CD8-positive, alpha-beta memory T cell (primary cell): Measurements from ENCODE around the gene LAMB3. TPM values are rescaled to one million over a fixed set of nuclear protein-coding genes. Genes with fewer than 3 reads are reported as not detected.

Experiments used
- CTCF ChIA-PET: fragments of 350-600 bp; sonication (Branson Sonifier 250); formaldehyde crosslinking; loops from one replicate; lab custom pipeline; 2021; ENCODE audit warnings: antibody characterized with exemption; lab: Charles Lee
- POLR2A ChIA-PET: fragments of 350-600 bp; sonication (Branson Sonifier 250); formaldehyde crosslinking; loops from one replicate; lab custom pipeline; 2021; ENCODE audit warnings: antibody characterized with exemption; lab: Charles Lee
- DNase-seq, 5 donors: peaks; one replicate each; pipeline versions ENCODE4 v3.0.0 to v3.0.0-alpha.2; 2020 to 2022; ENCODE audit warnings: mixed read lengths in 1 of 5
- H3K27ac ChIP-seq: one replicate; pipeline ENCODE4 v1.7.0; 2013; ENCODE audit warnings: low read depth, mild to moderate bottlenecking, low read length, moderate library complexity
- H3K27me3 ChIP-seq: 2 replicates; pipeline ENCODE4 v1.7.0; 2013; ENCODE audit warnings: low read length, mild to moderate bottlenecking; ENCODE audit not compliant: insufficient read depth, poor library complexity, severe bottlenecking
- H3K36me3 ChIP-seq: 2 replicates; pipeline ENCODE4 v1.7.0; 2013; ENCODE audit warnings: mild to moderate bottlenecking, low read length, moderate library complexity; ENCODE audit not compliant: insufficient read depth
- H3K4me1 ChIP-seq: 2 replicates; pipeline ENCODE4 v1.7.0; 2013; ENCODE audit warnings: mild to moderate bottlenecking, low read length, moderate library complexity; ENCODE audit not compliant: insufficient read depth
- H3K4me3 ChIP-seq: 2 replicates; pipeline ENCODE4 v1.7.0; 2013; ENCODE audit warnings: mild to moderate bottlenecking, low read length
- H3K9me3 ChIP-seq: 2 replicates; pipeline ENCODE4 v1.7.0; 2013; ENCODE audit warnings: mild to moderate bottlenecking, low read length
- H3K27ac Mint-ChIP-seq, 8 donors: one replicate each; pipeline ENCODE4 v1.8.0; 2020 to 2021; ENCODE audit warnings: mixed read lengths in 8 of 8, mild to moderate bottlenecking in 6 of 8, inconsistent platforms in 3 of 8, moderate library complexity in 3 of 8
- H3K27me3 Mint-ChIP-seq, 2 donors: one replicate each; pipeline ENCODE4 v1.8.0; 2020 to 2021; ENCODE audit warnings: mixed read lengths in 2 of 2, mild to moderate bottlenecking in 1 of 2, moderate library complexity in 1 of 2
- H3K36me3 Mint-ChIP-seq, 3 donors: one replicate each; pipeline ENCODE4 v1.8.0; 2020 to 2021; ENCODE audit warnings: mixed read lengths in 3 of 3, inconsistent platforms in 1 of 3, mild to moderate bottlenecking in 1 of 3
- H3K4me1 Mint-ChIP-seq, 3 donors: one replicate each; pipeline ENCODE4 v1.8.0; 2020 to 2021; ENCODE audit warnings: mixed read lengths in 3 of 3, inconsistent platforms in 1 of 3, mild to moderate bottlenecking in 1 of 3
- H3K4me3 Mint-ChIP-seq, 7 donors: one replicate each; pipeline ENCODE4 v1.8.0; 2020 to 2021; ENCODE audit warnings: mixed read lengths in 7 of 7, mild to moderate bottlenecking in 6 of 7, moderate library complexity in 4 of 7, inconsistent platforms in 2 of 7
- H3K9me3 Mint-ChIP-seq, 5 donors: one replicate each; pipeline ENCODE4 v1.8.0; 2020 to 2022; ENCODE audit warnings: mixed read lengths in 5 of 5, mild to moderate bottlenecking in 3 of 5, moderate library complexity in 2 of 5, inconsistent platforms in 1 of 5
- polyA plus RNA-seq: library from polyadenylated mRNA; unstranded; fragments of 300-500 nt; fragmentation: Illumina TruSeq; gene quantifications from one replicate; pipeline ENCODE4 v1.2.3, GENCODE V29; 2021
- total RNA-seq, 2 experiments: library from RNA; stranded (reverse); gene quantifications; one replicate each; pipeline ENCODE4 v1.2.3, GENCODE V29; 2021

LAMB3 gene
- total and polyA plus RNA-seq, 3 experiments from 2014 or later: 0.28 to 1.3 (median 0.92) TPM

DNA sequence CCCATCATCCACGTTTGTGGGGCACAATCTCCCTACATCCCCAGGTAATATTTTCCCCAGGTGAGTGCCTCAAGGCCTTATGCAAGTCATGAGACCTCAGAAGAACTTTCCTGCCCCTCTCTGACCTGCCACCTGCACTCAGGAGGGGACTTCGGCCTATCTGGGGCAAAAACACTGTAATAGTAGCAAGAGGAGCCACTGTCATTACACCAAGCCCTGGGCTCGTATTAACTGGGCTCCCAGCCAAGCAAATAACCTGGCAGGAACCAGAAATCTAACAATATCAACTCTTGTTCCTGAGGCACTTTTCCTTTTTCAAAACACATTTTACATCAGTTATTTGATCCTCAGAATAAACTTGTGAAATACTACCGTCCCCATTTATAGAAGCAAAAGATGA lies 30.9 kb downstream of the LAMB3 start:
- H3K27me3 Mint-ChIP-seq: peaks cover 0 to under 1% of the 10 kb centered on the region in 2 donors
- H3K9me3 ChIP-seq: no peaks in the 10 kb centered on the region
- no peak overlapping the region for H3K4me3 ChIP-seq
- no peak overlapping the region for H3K4me3 Mint-ChIP-seq
- H3K27me3 ChIP-seq: no peaks in the 10 kb centered on the region
- H3K4me1 Mint-ChIP-seq: peaks cover 3 to 11% (median 8%) of the 10 kb centered on the region in 3 donors
- no peaks in the 10 kb centered on the region for H3K9me3 Mint-ChIP-seq
- no peaks in the 10 kb centered on the region for H3K36me3 ChIP-seq
- no peak overlapping the region for H3K27ac Mint-ChIP-seq
- POLR2A ChIA-PET: no interaction called here
- CTCF ChIA-PET: no interaction called here
- DNase-seq: no peak
- no peak overlapping the region for H3K27ac ChIP-seq
- peaks cover 6% of the 10 kb centered on the region for H3K4me1 ChIP-seq
- H3K36me3 Mint-ChIP-seq: peaks cover 0 to 7% (median 2%) of the 10 kb centered on the region in 3 donors

DNA sequence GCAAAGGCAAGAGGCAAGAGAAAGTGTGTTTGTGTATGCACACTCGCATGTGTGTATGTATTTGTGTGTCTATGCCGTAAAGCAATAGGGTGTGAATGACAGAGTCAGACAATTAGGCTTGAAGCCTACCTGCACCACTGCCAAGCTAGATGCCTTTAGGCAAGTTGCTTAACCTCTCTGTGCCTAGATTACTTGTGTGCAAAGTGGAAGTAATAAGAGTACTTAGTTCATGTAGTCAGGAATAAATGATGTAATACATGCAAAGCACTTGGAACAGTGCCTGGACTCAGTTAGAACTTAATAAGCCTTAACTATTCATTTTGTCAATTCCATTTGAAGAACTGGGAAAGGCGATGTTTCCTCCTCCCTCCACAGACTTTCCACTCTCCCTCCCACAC lies 31.7 kb downstream of the LAMB3 start:
- no peak overlapping the region for H3K27ac Mint-ChIP-seq
- no peak overlapping the region for H3K4me3 Mint-ChIP-seq
- ChIA-PET CTCF (no interaction called here), POLR2A (no interaction called here)
- DNase-seq: no peak
- H3K4me1 ChIP-seq: peaks cover 6% of the 10 kb centered on the region
- peaks cover 0 to 9% (median 6%) of the 10 kb centered on the region in 3 donors for H3K36me3 Mint-ChIP-seq
- H3K9me3 Mint-ChIP-seq: no peaks in the 10 kb centered on the region
- H3K36me3 ChIP-seq: no peaks in the 10 kb centered on the region
- no peak overlapping the region for H3K27ac ChIP-seq
- no peaks in the 10 kb centered on the region for H3K27me3 ChIP-seq
- H3K4me1 Mint-ChIP-seq: peaks cover 3 to 11% (median 8%) of the 10 kb centered on the region in 3 donors
- no peaks in the 10 kb centered on the region for H3K27me3 Mint-ChIP-seq
- H3K4me3 ChIP-seq: no peak overlapping the region
- no peaks in the 10 kb centered on the region for H3K9me3 ChIP-seq

DNA sequence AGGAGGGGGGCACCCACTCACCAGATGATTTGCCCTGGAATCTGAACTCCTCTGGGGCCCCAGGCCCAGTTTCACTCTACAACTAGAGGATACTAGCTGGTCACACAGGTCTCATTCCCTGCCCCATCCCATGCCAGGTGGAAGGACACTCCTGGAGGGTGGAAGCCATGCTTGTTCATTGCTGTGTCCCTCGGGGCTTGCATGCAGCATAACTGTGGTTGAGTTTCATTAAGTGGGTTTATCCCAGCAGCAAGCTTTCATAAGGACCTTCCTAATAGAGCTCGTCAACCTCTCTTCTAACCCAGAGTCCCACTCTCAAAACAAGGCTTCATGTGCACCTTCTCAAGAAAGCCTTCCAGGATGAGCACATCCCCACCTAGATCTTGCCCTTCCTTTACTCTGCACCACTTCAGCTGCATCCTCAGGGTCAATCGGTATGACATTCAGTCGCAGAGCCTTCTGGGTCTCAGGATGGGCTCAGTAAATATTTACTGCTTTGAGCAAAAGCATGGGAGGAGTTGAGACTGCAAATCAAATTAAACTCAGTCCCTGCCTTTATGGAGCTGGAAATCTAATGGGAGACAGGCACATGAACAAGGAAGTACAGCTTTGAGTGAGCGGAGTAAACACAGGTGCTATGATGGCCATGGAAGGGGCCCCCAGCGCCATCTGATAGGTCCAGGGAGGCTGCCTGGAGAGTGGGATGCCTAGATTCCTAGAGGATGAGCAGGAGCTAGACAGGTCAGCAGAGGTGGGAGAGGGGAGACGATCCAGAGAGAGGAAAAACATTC lies 32.3 kb downstream of the LAMB3 start:
- Histone ChIP-seq H3K9me3 (no peaks in the 10 kb centered on the region), H3K4me3 (no peak overlapping the region), H3K27ac (no peak overlapping the region), H3K36me3 (no peaks in the 10 kb centered on the region), H3K27me3 (no peaks in the 10 kb centered on the region), H3K4me1 (peaks cover 6% of the 10 kb centered on the region)
- ChIA-PET POLR2A (no interaction called here), CTCF (no interaction called here)
- Mint-ChIP-seq H3K9me3 (no peaks in the 10 kb centered on the region), H3K27ac (no peak overlapping the region), H3K36me3 (peaks cover 0 to 9% (median 6%) of the 10 kb centered on the region in 3 donors), H3K4me3 (no peak overlapping the region), H3K4me1 (peaks cover 3 to 11% (median 8%) of the 10 kb centered on the region in 3 donors), H3K27me3 (no peaks in the 10 kb centered on the region)
- DNase-seq: no peak

DNA sequence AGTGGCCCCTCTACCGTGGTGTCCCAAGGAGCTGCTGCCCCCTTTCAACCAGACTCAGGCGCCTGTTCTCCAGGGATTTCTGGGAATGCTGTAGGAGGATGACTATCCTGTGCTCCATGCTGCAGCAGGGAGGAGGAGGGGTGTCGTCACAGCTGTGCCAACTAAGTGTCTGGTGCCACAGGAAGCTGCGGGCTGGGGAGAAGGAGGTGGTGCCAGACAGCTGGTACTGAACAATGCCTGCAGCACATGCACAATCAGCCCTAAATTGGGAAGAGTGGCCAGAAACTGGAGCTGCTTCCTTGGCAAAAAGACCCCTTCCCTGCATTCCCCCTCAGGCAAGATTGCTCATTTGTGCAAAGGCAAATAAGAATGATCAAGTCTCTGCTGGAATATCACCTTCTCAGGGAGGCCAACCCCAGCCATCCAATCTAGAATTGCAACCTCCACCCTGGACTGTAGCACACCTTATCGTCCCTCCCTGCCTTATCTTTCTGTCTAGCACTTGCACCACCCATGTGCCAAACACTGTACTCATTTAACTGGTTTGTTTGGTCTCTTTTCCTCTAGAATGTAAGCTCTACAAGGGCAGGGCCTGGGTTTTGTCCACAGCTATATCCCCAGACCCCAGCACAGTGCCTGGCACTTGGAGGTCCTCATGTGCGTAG lies 33.3 kb downstream of the LAMB3 start:
- H3K4me1 ChIP-seq: peaks cover 6% of the 10 kb centered on the region
- CTCF ChIA-PET: no interaction called here
- H3K27ac ChIP-seq: no peak overlapping the region
- Mint-ChIP-seq H3K4me3 (peak overlapping the region in 1 of 7 donors; percentile 21), H3K4me1 (peaks cover 3 to 11% (median 8%) of the 10 kb centered on the region in 3 donors), H3K27ac (peak overlapping the region in 1 of 8 donors; percentile 38), H3K9me3 (no peaks in the 10 kb centered on the region), H3K36me3 (peaks cover 0 to 14% (median 6%) of the 10 kb centered on the region in 3 donors), H3K27me3 (peaks cover 0 to 5% of the 10 kb centered on the region in 2 donors)
- no peak for DNase-seq
- H3K4me3 ChIP-seq: no peak overlapping the region
- POLR2A ChIA-PET: no interaction called here
- no peaks in the 10 kb centered on the region for H3K36me3 ChIP-seq
- H3K27me3 ChIP-seq: no peaks in the 10 kb centered on the region
- H3K9me3 ChIP-seq: no peaks in the 10 kb centered on the region

DNA sequence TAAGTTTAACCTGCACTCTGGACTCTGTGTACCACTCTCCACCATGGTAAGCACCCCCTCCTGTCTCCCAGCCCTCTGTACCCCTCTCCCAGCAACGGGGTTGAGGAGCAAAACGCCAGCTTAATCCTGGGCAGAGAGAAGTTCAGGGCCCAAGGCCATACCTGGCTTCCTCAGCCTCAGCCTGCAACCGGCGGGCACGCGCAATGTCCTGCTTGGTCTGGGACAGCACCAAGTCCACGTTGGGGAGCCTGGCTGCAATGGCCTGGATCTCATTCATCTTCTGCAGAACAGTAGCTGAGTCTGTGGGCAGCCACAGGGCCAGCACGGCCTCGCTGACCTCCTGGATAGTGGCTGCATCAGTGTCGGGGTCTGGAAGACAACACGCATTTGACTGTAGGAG lies 33.9 kb downstream of the LAMB3 start:
- H3K4me1 ChIP-seq: peaks cover 6% of the 10 kb centered on the region
- H3K4me3 Mint-ChIP-seq: no peak overlapping the region
- H3K4me1 Mint-ChIP-seq: peaks cover 3 to 11% (median 8%) of the 10 kb centered on the region in 3 donors
- peaks cover 0 to 5% of the 10 kb centered on the region in 2 donors for H3K27me3 Mint-ChIP-seq
- DNase-seq: no peak
- H3K4me3 ChIP-seq: no peak overlapping the region
- no peaks in the 10 kb centered on the region for H3K9me3 Mint-ChIP-seq
- H3K27me3 ChIP-seq: no peaks in the 10 kb centered on the region
- H3K27ac ChIP-seq: no peak overlapping the region
- H3K9me3 ChIP-seq: no peaks in the 10 kb centered on the region
- peaks cover 0 to 14% (median 6%) of the 10 kb centered on the region in 3 donors for H3K36me3 Mint-ChIP-seq
- no peaks in the 10 kb centered on the region for H3K36me3 ChIP-seq
- ChIA-PET POLR2A (no interaction called here), CTCF (no interaction called here)
- no peak overlapping the region for H3K27ac Mint-ChIP-seq

DNA sequence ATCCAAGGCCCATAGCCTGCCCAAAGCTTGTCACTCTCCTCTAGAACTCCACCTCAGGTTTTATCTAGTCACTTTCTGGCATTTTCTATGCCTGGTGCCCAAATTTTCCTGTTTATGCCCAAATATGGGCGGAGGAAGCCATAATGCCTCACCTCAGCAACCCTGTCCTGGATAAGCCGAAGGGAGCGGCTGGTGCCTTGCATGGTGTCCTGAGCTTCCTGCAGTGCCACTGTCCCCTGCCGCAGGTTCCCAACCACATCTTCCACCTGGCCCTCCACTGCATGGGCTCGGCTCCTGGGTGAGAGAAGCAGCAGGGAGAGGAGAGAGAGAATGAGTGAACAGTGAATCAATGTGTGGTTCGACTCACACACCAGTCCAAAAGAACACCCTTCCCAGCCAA lies 34.5 kb downstream of the LAMB3 start:
- H3K4me1 ChIP-seq: peaks cover 6% of the 10 kb centered on the region
- Mint-ChIP-seq H3K27me3 (peaks cover 0 to 5% of the 10 kb centered on the region in 2 donors), H3K36me3 (peaks cover 0 to 14% (median 6%) of the 10 kb centered on the region in 3 donors), H3K9me3 (no peaks in the 10 kb centered on the region), H3K27ac (peak overlapping the region in 1 of 8 donors; percentile 63), H3K4me1 (peaks cover 3 to 11% (median 8%) of the 10 kb centered on the region in 3 donors), H3K4me3 (no peak overlapping the region)
- DNase-seq: no peak
- H3K27me3 ChIP-seq: no peaks in the 10 kb centered on the region
- H3K9me3 ChIP-seq: no peaks in the 10 kb centered on the region
- CTCF ChIA-PET: interaction anchor here (1.7 kb wide), 1 partner anchor 9 kb away, joined by 6 read pairs; no protein-coding TSS in a partner anchor
- no peaks in the 10 kb centered on the region for H3K36me3 ChIP-seq
- H3K4me3 ChIP-seq: no peak overlapping the region
- no peak overlapping the region for H3K27ac ChIP-seq
- POLR2A ChIA-PET: no interaction called here

DNA sequence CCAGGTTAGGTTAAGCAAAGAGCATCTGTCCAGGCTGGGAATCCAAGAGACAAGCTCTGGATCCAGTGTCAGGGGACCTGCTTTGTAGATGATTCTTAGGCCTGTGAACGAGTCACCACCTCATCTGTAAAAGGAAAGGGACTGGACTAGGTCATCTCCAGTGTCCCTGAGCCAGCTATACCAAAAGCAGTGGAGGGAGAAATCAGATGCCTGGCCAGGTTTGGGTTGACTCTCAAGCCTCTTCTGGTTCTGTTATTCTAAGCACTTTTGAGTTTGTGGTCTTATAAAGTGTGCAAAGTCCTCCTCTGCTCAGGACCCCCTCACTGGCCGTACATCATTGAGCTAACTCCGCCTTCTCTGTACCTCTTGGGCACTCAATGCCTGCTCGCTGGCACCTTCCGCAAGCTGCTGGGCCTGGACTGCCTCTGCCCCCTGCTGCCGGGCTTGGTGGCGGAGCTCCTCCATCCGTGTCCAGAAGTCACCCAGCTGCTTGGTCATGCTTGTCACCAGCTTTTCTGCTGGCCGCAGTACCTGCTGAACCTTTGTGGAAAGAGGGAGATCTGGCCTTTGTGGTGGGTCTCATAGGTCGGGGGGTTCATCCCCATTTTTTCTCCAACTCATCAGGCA lies 35.1 kb downstream of the LAMB3 start:
- no peak overlapping the region for H3K27ac ChIP-seq
- peaks cover 0 to 14% (median 6%) of the 10 kb centered on the region in 3 donors for H3K36me3 Mint-ChIP-seq
- POLR2A ChIA-PET: no interaction called here
- no peak overlapping the region for H3K4me3 Mint-ChIP-seq
- no peaks in the 10 kb centered on the region for H3K9me3 ChIP-seq
- H3K4me1 Mint-ChIP-seq: peaks cover 3 to 11% (median 8%) of the 10 kb centered on the region in 3 donors
- peaks cover 0 to 5% of the 10 kb centered on the region in 2 donors for H3K27me3 Mint-ChIP-seq
- CTCF ChIA-PET: interaction anchor here (1.7 kb wide), 1 partner anchor 9 kb away, joined by 6 read pairs; no protein-coding TSS in a partner anchor
- H3K9me3 Mint-ChIP-seq: no peaks in the 10 kb centered on the region
- H3K4me1 ChIP-seq: peaks cover 6% of the 10 kb centered on the region
- H3K27ac Mint-ChIP-seq: peak overlapping the region in 1 of 8 donors; percentile 1
- H3K36me3 ChIP-seq: no peaks in the 10 kb centered on the region
- DNase-seq: no peak
- no peak overlapping the region for H3K4me3 ChIP-seq
- no peaks in the 10 kb centered on the region for H3K27me3 ChIP-seq
